Measurements from ENCODE around the gene RAPGEF5.

The RAPGEF5 gene

GRCh38 chr7:22166928-22167327, 190.0 kb downstream of the RAPGEF5 start:
- Histone ChIP-seq H3K4me3 (ENCODE audit: low read depth in 1 of 2, low read length in 2 of 2) (no peak overlapping the region), H3K36me3 (ENCODE audit: control insufficient read depth in 1 of 2, insufficient read depth in 2 of 2, low read length in 2 of 2) (no peaks in the 10 kb centered on the region), H3K9me3 (ENCODE audit: control insufficient read depth in 1 of 2, low read length in 2 of 2) (no peaks in the 10 kb centered on the region), H3K4me1 (ENCODE audit: control insufficient read depth in 1 of 2, insufficient read depth in 2 of 2, low read length in 2 of 2) (no peaks in the 10 kb centered on the region), H3K27ac (ENCODE audit: low read length) (no peak overlapping the region), H3K27me3 (ENCODE audit: low read depth, low read length) (no peaks in the 10 kb centered on the region)

DNA sequence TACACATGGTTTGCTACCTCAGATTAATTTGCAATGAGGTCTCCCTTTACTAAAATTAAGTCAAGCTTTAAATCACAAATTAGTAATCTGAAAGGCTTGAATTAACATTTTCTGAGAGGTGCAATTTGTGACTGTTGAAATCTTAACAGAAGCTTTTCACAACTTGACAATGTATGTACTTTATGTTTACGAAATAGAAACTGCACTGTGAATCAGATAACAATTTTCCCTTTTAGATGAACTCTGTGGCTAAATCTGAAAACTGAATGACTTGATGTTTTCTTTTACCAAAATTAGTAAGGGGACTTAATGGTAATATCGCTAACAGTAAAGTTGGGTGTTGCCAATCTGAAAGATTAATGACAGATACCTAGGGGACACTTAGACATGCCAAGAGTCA, 197.6 kb downstream of the RAPGEF5 start:
- Histone ChIP-seq H3K4me1 (ENCODE audit: control insufficient read depth in 1 of 2, insufficient read depth in 2 of 2, low read length in 2 of 2) (no peaks in the 10 kb centered on the region), H3K36me3 (ENCODE audit: control insufficient read depth in 1 of 2, insufficient read depth in 2 of 2, low read length in 2 of 2) (peaks cover 0 to 4% of the 10 kb centered on the region in 2 donors), H3K4me3 (ENCODE audit: low read depth in 1 of 2, low read length in 2 of 2) (no peak overlapping the region), H3K9me3 (ENCODE audit: control insufficient read depth in 1 of 2, low read length in 2 of 2) (no peaks in the 10 kb centered on the region), H3K27me3 (ENCODE audit: low read depth, low read length) (no peaks in the 10 kb centered on the region), H3K27ac (ENCODE audit: low read length) (no peak overlapping the region)

DNA sequence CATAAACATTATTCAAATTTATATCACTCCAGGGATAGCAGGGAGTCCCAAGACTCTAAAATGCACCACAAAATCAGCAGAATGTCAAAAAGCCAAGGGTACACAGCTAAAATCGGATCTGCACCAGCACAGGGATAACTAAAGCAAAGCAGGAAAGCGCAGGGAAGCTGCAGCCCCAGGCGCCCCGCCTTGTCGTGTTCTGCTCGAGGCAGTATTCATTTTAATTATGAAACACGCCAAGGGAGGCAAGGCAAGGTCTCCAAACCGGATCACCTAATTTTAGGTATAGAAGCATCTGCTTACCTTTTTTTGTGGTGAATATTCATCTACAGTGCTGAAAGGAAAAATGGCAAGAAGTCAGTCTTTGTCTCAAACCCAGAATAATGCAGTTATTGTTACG, 199.4 kb downstream of the RAPGEF5 start:
- Histone ChIP-seq H3K27me3 (ENCODE audit: low read depth, low read length) (no peaks in the 10 kb centered on the region), H3K27ac (ENCODE audit: low read length) (no peak overlapping the region), H3K4me1 (ENCODE audit: control insufficient read depth in 1 of 2, insufficient read depth in 2 of 2, low read length in 2 of 2) (no peaks in the 10 kb centered on the region), H3K4me3 (ENCODE audit: low read depth in 1 of 2, low read length in 2 of 2) (no peak overlapping the region), H3K9me3 (ENCODE audit: control insufficient read depth in 1 of 2, low read length in 2 of 2) (no peaks in the 10 kb centered on the region), H3K36me3 (ENCODE audit: control insufficient read depth in 1 of 2, insufficient read depth in 2 of 2, low read length in 2 of 2) (peaks cover 0 to 4% of the 10 kb centered on the region in 2 donors)

DNA sequence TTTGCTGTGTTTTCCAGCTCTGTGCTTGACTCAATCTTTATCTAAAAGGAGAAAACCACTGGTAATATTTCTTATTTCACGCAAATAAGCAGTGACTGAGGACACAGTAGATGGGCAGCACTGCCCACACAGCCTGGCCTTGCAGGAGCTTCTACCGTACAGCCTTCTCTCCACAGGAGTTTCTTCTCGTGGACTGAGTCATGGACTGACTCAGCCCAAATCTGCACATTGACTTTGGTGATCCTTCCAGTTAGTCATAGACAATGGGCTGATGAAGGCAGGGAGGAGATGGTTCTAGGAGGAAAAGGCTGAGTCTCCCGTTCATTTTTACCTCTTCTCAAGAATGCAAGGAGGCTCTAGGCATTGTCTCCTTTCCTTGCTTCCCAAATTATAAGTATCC, 200.7 kb downstream of the RAPGEF5 start:
- Histone ChIP-seq H3K4me1 (ENCODE audit: control insufficient read depth in 1 of 2, insufficient read depth in 2 of 2, low read length in 2 of 2) (no peaks in the 10 kb centered on the region), H3K36me3 (ENCODE audit: control insufficient read depth in 1 of 2, insufficient read depth in 2 of 2, low read length in 2 of 2) (peaks cover 0 to 4% of the 10 kb centered on the region in 2 donors), H3K27ac (ENCODE audit: low read length) (no peak overlapping the region), H3K9me3 (ENCODE audit: control insufficient read depth in 1 of 2, low read length in 2 of 2) (no peaks in the 10 kb centered on the region), H3K4me3 (ENCODE audit: low read depth in 1 of 2, low read length in 2 of 2) (no peak overlapping the region), H3K27me3 (ENCODE audit: low read depth, low read length) (no peaks in the 10 kb centered on the region)

GRCh38 chr7:22154143-22154529, 202.8 kb downstream of the RAPGEF5 start:
- peaks cover 0 to 8% of the 10 kb centered on the region in 2 donors for H3K36me3 ChIP-seq (ENCODE audit: control insufficient read depth in 1 of 2, insufficient read depth in 2 of 2, low read length in 2 of 2)
- H3K27me3 ChIP-seq (ENCODE audit: low read depth, low read length): no peaks in the 10 kb centered on the region
- no peak overlapping the region for H3K27ac ChIP-seq (ENCODE audit: low read length)
- no peaks in the 10 kb centered on the region for H3K9me3 ChIP-seq (ENCODE audit: control insufficient read depth in 1 of 2, low read length in 2 of 2)
- no peaks in the 10 kb centered on the region for H3K4me1 ChIP-seq (ENCODE audit: control insufficient read depth in 1 of 2, insufficient read depth in 2 of 2, low read length in 2 of 2)
- no peak overlapping the region for H3K4me3 ChIP-seq (ENCODE audit: low read depth in 1 of 2, low read length in 2 of 2)

DNA sequence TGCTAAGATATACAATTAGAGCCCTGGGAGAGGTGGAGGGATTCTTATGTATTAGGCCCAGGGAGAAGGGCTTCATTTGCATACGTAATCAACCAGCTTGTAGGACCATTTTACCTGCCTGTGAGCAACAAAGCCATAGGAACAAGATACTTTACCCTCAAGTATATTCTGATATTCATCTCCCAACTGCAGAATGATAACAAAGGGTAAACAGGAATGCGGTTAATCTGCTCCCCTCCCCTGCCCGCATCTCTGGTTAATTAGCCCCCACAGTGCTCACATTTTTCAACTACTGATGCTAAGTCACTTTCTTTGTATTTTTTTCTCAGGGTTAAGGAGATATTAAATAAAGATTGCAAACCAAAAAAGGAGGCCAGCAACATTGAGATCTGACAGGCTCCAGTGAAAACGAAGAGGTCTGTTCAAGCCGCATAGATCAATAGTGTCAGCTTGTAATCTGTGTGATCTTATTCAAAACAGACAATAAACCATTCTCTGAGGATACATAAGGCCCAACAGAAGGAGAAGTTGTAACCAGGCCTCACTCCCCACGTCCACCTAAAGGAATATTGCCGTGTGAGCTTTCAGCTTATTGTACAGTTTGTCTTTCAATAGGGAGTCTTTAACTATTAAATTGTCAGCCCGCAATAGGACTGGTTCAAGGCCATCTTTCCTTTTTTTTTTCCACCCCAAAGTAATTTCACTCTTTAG, 203.4 kb downstream of the RAPGEF5 start:
- Histone ChIP-seq H3K27me3 (ENCODE audit: low read depth, low read length) (no peaks in the 10 kb centered on the region), H3K9me3 (ENCODE audit: control insufficient read depth in 1 of 2, low read length in 2 of 2) (no peaks in the 10 kb centered on the region), H3K4me1 (ENCODE audit: control insufficient read depth in 1 of 2, insufficient read depth in 2 of 2, low read length in 2 of 2) (no peaks in the 10 kb centered on the region), H3K36me3 (ENCODE audit: control insufficient read depth in 1 of 2, insufficient read depth in 2 of 2, low read length in 2 of 2) (peaks cover 0 to 8% of the 10 kb centered on the region in 2 donors), H3K4me3 (ENCODE audit: low read depth in 1 of 2, low read length in 2 of 2) (no peak overlapping the region), H3K27ac (ENCODE audit: low read length) (no peak overlapping the region)

DNA sequence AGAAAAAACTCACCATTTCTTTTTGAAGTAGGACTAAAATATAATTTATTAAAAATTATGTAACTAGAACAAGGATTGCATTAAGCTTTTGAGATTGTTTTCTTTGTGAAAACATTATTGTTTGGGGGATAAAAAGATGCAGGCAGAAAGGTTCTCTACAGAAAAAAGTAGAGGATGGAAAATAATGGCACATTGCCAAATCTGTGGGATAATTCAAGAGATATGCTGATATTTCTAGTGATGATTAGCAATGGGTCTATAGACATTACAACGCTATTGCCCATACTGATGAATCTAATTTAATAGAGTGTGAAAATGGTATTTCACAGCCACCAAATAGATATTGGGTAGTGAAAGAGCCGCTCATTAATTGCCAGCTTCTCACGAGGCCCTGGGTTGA, 204.3 kb downstream of the RAPGEF5 start:
- no peaks in the 10 kb centered on the region for H3K4me1 ChIP-seq (ENCODE audit: control insufficient read depth in 1 of 2, insufficient read depth in 2 of 2, low read length in 2 of 2)

GRCh38 chr7:22151901-22152300, 205.1 kb downstream of the RAPGEF5 start:
- H3K36me3 ChIP-seq (ENCODE audit: control insufficient read depth in 1 of 2, insufficient read depth in 2 of 2, low read length in 2 of 2): peaks cover 0 to 8% of the 10 kb centered on the region in 2 donors
- peaks cover 0 to under 1% of the 10 kb centered on the region in 2 donors for H3K4me1 ChIP-seq (ENCODE audit: control insufficient read depth in 1 of 2, insufficient read depth in 2 of 2, low read length in 2 of 2)
- H3K27ac ChIP-seq (ENCODE audit: low read length): no peak overlapping the region
- no peaks in the 10 kb centered on the region for H3K9me3 ChIP-seq (ENCODE audit: control insufficient read depth in 1 of 2, low read length in 2 of 2)
- H3K4me3 ChIP-seq (ENCODE audit: low read depth in 1 of 2, low read length in 2 of 2): no peak overlapping the region
- H3K27me3 ChIP-seq (ENCODE audit: low read depth, low read length): no peaks in the 10 kb centered on the region

More for the DNA sequence above, 204.3 kb downstream of the RAPGEF5 start:
- Histone ChIP-seq H3K36me3 (ENCODE audit: control insufficient read depth in 1 of 2, insufficient read depth in 2 of 2, low read length in 2 of 2) (peaks cover 0 to 8% of the 10 kb centered on the region in 2 donors), H3K4me3 (ENCODE audit: low read depth in 1 of 2, low read length in 2 of 2) (no peak overlapping the region), H3K27ac (ENCODE audit: low read length) (no peak overlapping the region), H3K9me3 (ENCODE audit: control insufficient read depth in 1 of 2, low read length in 2 of 2) (no peaks in the 10 kb centered on the region), H3K27me3 (ENCODE audit: low read depth, low read length) (no peaks in the 10 kb centered on the region)

DNA sequence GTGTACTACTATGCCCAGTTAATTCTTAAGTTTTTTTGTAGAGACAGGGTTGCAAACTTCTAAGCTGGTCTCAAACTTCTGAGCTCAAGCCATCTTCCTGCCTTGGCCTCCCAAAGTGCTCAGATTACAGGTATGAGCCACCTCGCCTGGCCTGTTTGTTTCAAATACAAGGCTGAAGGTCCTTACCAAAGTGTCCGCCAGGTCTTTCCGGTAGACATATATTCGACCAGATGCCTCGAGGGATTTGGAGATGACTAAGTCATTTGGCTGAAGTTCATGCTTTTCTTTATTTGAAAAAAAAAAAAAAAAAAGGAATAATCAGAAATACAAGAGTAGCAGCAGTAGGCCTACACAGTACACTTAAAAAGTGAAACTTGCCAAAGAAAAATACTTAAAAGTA, 206.7 kb downstream of the RAPGEF5 start:
- Histone ChIP-seq H3K4me1 (ENCODE audit: control insufficient read depth in 1 of 2, insufficient read depth in 2 of 2, low read length in 2 of 2) (peaks cover 0 to 5% of the 10 kb centered on the region in 2 donors), H3K27ac (ENCODE audit: low read length) (no peak overlapping the region), H3K9me3 (ENCODE audit: control insufficient read depth in 1 of 2, low read length in 2 of 2) (no peaks in the 10 kb centered on the region)

DNA sequence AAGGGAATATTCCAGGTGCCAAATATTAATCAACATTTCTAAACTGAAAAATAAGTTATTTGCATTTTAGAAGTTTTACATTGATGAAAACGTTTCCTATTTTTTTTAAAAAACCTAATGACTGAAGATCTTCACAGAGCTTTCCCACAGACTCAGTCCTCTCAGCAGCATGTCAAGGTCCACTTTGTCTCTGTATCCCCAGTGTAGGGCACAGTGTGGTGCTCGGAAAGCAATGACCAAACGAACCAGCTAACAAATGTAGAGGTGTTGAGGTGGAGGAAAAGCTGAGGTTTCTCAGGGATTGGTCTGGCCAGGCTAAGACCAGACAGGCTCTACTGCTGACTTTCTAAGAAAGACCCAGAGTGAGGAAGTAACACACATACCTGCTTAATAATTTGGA, 209.1 kb downstream of the RAPGEF5 start:
- H3K4me3 ChIP-seq (ENCODE audit: low read depth in 1 of 2, low read length in 2 of 2): no peak overlapping the region
- no peak overlapping the region for H3K27ac ChIP-seq (ENCODE audit: low read length)
- no peaks in the 10 kb centered on the region for H3K27me3 ChIP-seq (ENCODE audit: low read depth, low read length)
- H3K9me3 ChIP-seq (ENCODE audit: control insufficient read depth in 1 of 2, low read length in 2 of 2): no peaks in the 10 kb centered on the region
- peaks cover 0 to 5% of the 10 kb centered on the region in 2 donors for H3K4me1 ChIP-seq (ENCODE audit: control insufficient read depth in 1 of 2, insufficient read depth in 2 of 2, low read length in 2 of 2)
- H3K36me3 ChIP-seq (ENCODE audit: control insufficient read depth in 1 of 2, insufficient read depth in 2 of 2, low read length in 2 of 2): peaks cover 0 to 4% of the 10 kb centered on the region in 2 donors

More for the DNA sequence above, 206.7 kb downstream of the RAPGEF5 start:
- Histone ChIP-seq H3K27me3 (ENCODE audit: low read depth, low read length) (no peaks in the 10 kb centered on the region), H3K36me3 (ENCODE audit: control insufficient read depth in 1 of 2, insufficient read depth in 2 of 2, low read length in 2 of 2) (peaks cover 0 to 4% of the 10 kb centered on the region in 2 donors), H3K4me3 (ENCODE audit: low read depth in 1 of 2, low read length in 2 of 2) (no peak overlapping the region)

DNA sequence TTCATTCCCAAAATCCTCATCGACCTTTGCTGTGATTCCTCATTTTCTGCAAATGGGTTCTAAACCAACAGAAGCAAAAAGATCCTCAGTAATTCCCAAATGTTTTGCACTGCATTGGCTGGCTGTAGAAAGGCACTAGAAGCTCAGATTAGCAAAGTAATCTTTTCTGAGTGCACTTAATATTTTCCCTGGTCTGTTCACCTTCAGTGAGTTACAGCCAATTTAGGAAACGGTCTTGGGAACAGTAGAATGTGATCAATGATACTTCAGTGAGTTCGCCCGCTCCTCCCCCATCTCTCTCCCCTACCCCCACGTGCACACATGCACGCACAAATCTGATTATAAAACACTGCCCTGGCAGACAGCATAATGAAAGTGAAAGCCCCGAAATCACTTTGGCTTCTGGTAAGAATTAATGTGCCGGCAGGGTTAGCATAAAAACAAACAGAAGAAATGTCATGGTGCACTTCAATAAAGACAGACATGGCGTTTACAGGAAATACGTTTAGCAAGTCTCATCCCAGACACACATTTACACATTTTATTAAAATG, 209.9 kb downstream of the RAPGEF5 start:
- Histone ChIP-seq H3K4me1 (ENCODE audit: control insufficient read depth in 1 of 2, insufficient read depth in 2 of 2, low read length in 2 of 2) (peaks cover 0 to 5% of the 10 kb centered on the region in 2 donors), H3K27ac (ENCODE audit: low read length) (no peak overlapping the region), H3K9me3 (ENCODE audit: control insufficient read depth in 1 of 2, low read length in 2 of 2) (no peaks in the 10 kb centered on the region), H3K4me3 (ENCODE audit: low read depth in 1 of 2, low read length in 2 of 2) (peak overlapping the region; percentile 51 to 57), H3K36me3 (ENCODE audit: control insufficient read depth in 1 of 2, insufficient read depth in 2 of 2, low read length in 2 of 2) (peaks cover 0 to 4% of the 10 kb centered on the region in 2 donors), H3K27me3 (ENCODE audit: low read depth, low read length) (no peaks in the 10 kb centered on the region)

Data from muscle layer of duodenum (tissue), 2 donors.